Small intestine (tissue), 7 donors: ENCODE results near the gene SORT1. TPM values are rescaled to one million over a fixed set of nuclear protein-coding genes. Genes with fewer than 3 reads are reported as not detected.
"Not testable (repeated sequence)": the region's sequence is repeated elsewhere in the genome, so short reads cannot be mapped to it uniquely, and the experiment has no call there.

Experiments used
- DNase-seq, 2 donors: peaks; one replicate each; pipeline versions ENCODE4 v3.0.0 to v3.0.0-alpha.2; 2013
- FAIRE-seq: peaks from 2 replicates; lab custom pipeline; 2012; peaks lifted over from hg19 to GRCh38; lab: Jason Lieb, UNC
- H3K27ac ChIP-seq, 3 donors: one replicate each; pipeline ENCODE4 v1.5.1; 2013; ENCODE audit warnings: low read length in 2 of 3, mild to moderate bottlenecking in 2 of 3, control low read depth in 1 of 3, inconsistent platforms in 1 of 3, low read depth in 1 of 3, moderate library complexity in 1 of 3
- H3K27me3 ChIP-seq, 3 donors: one replicate each; pipeline ENCODE4 v1.6.1; 2013; ENCODE audit warnings: low read length in 3 of 3, inconsistent platforms in 1 of 3; ENCODE audit not compliant: control insufficient read depth in 3 of 3, insufficient read depth in 3 of 3
- H3K36me3 ChIP-seq, 3 donors: one replicate each; pipeline ENCODE4 v1.6.1; 2013; ENCODE audit warnings: low read length in 3 of 3, inconsistent platforms in 1 of 3, low read depth in 1 of 3, mild to moderate bottlenecking in 1 of 3, moderate library complexity in 1 of 3; ENCODE audit not compliant: control insufficient read depth in 3 of 3, insufficient read depth in 2 of 3
- H3K4me1 ChIP-seq, 3 donors: one replicate each; pipeline ENCODE4 v1.6.1; 2013; ENCODE audit warnings: low read length in 2 of 3, inconsistent platforms in 1 of 3, low read depth in 1 of 3, mild to moderate bottlenecking in 1 of 3, moderate library complexity in 1 of 3; ENCODE audit not compliant: control insufficient read depth in 3 of 3, insufficient read depth in 2 of 3
- H3K4me3 ChIP-seq, 3 donors: one replicate each; pipeline ENCODE4 v1.5.1; 2013; ENCODE audit warnings: low read length in 3 of 3, control low read depth in 1 of 3, inconsistent platforms in 1 of 3, low read depth in 1 of 3, mild to moderate bottlenecking in 1 of 3, moderate library complexity in 1 of 3
- H3K9me3 ChIP-seq, 2 donors: one replicate each; pipeline ENCODE4 v1.6.1; 2013; ENCODE audit warnings: low read depth in 1 of 2, low read length in 1 of 2; ENCODE audit not compliant: control insufficient read depth in 2 of 2, insufficient read depth in 1 of 2
- whole genome bisulfite sequencing, 3 donors: extraction: QIAGEN DNeasy Blood & Tissue Kit; methylation state at CpG; one replicate each; pipeline ENCODE4 v1.1.7; 2013; 5-methylcytosine and 5-hydroxymethylcytosine counted together
- polyA plus RNA-seq, 4 donors: library from polyadenylated mRNA; stranded (reverse) in 3 of 4; unstranded in 1 of 4; fragments of 200-250 nt in 3 of 4; fragments of 120-200 nt in 1 of 4; gene quantifications; one replicate each; pipeline versions ENCODE4 v1.2.1 to v1.2.3, GENCODE V29; 2013
- donor health status: healthy with polysubstance abuse.
- donor health status: control.
- donor health status: control.
- donor health status: Bipolar disorder and iron deficiency.
- donor health status: healthy.

Gene SORT1
- polyA plus RNA-seq, 4 donors, result 7.0 to 51.5 (median 23.6) TPM

- H3K36me3 ChIP-seq, FAIRE-seq, DNase-seq, H3K27me3 ChIP-seq, H3K9me3 ChIP-seq, H3K4me3 ChIP-seq, H3K27ac ChIP-seq: not testable (repeated sequence)
- peaks cover 5 to 40% (median 9%) of the 10 kb centered on the region in 3 donors for H3K4me1 ChIP-seq
- WGBS, 3 donors, result 55 to 73% (median 58%) methylated on average over 8 of the region's 8 CpGs
These were observed 2.5 kb downstream of the SORT1 start for GRCh38 chr1:109395282-109395599.

GRCh38 chr1:109394591-109395281, 3.0 kb downstream of the SORT1 start:
- Histone ChIP-seq H3K4me3 (no peak overlapping the region), H3K4me1 (peaks cover 5 to 40% (median 9%) of the 10 kb centered on the region in 3 donors), H3K27ac (peak overlapping the region in 2 of 3 donors; percentile 50 to 80), H3K9me3 (no peaks in the 10 kb centered on the region), H3K27me3 (no peaks in the 10 kb centered on the region), H3K36me3 (no peaks in the 10 kb centered on the region)
- FAIRE-seq (no peak), DNase-seq (no peak)
- 54 to 66% (median 56%) methylated on average over 5 of the region's 5 CpGs for WGBS, 3 donors

DNA sequence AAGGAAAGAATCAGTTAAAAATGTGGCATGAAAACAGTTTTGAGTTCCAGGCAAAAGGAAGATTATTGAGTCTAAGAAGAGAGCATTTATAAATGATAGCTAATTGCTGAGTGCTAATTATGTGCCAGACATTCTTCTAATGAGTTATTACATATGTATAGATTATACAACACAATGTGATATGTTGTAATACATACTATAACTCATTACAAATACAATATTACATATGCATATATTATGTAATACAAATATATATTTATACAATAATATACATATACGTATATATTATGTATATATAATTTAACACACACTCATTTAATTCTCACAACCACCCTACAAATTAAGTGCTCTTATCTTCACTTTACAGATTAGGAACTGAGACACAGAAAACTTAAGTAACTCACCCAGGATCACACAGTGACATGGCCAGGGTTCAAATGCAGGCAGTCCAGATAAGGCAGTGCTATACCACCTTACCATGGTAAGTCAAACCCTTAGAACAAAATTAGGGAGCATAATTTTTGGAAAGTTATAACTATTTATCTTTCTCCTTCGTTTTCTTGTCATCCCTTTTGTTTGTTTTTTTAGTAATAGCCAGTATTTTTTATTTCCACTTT, 4.0 kb downstream of the SORT1 start:
- Histone ChIP-seq H3K27ac (peak overlapping the region; percentile 80 to 93 (median 90)), H3K27me3 (no peaks in the 10 kb centered on the region), H3K36me3 (peaks cover 0 to 2% (median 0%) of the 10 kb centered on the region in 3 donors), H3K4me1 (peaks cover 5 to 39% (median 9%) of the 10 kb centered on the region in 3 donors), H3K4me3 (no peak overlapping the region), H3K9me3 (no peaks in the 10 kb centered on the region)
- no peak for DNase-seq
- WGBS, 3 donors, result 22 to 31% (median 24%) methylated on average over 2 of the region's 2 CpGs
- no peak for FAIRE-seq

DNA sequence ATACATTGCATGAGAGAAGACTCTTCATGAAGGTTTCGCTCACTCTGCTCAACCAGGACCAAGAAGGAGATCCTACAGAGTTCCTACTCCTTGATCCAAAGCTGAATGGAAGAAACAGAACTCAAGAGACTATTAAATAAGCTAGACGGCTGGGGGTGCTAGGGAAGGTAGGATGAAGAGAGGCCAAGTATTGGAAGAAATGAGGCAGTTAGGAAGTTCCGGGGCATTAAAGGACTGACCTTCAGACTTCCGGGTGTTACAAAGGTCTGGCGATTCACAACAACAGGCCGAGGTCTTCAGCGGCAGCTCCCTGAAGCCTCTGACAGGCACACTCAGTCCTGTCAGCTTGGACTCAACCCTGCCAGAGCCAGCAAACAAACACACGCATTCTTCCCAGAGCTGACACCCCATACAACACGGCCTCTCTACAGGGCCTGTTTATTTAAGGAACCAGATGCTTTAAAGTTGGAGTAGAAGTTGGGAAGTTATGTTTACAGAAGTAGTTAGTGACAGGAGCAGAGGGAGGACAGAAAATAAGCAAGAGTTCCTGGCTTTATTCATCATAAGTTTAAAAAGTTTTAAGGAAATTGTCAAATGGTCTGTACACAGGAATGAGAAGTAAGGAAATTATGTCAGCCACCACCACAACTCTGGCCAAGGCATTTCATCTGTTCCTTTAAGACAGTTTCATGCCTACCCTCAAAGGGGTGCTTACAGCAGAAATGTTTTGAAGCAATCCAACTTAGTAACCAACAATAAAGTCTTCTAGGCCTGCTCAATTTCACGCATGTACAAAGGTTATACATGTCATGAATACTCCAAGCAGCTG, 4.7 kb downstream of the SORT1 start:
- no peaks in the 10 kb centered on the region for H3K9me3 ChIP-seq
- DNase-seq (peak; percentile 88 to 90), FAIRE-seq (no peak)
- no peak overlapping the region for H3K4me3 ChIP-seq
- peaks cover 0 to 2% (median 0%) of the 10 kb centered on the region in 3 donors for H3K36me3 ChIP-seq
- 18 to 32% (median 32%) methylated on average over 10 of the region's 10 CpGs for WGBS, 3 donors
- no peaks in the 10 kb centered on the region for H3K27me3 ChIP-seq
- H3K27ac ChIP-seq, result peak overlapping the region; percentile 80 to 93 (median 90)
- peaks cover 5 to 33% (median 9%) of the 10 kb centered on the region in 3 donors for H3K4me1 ChIP-seq

DNA sequence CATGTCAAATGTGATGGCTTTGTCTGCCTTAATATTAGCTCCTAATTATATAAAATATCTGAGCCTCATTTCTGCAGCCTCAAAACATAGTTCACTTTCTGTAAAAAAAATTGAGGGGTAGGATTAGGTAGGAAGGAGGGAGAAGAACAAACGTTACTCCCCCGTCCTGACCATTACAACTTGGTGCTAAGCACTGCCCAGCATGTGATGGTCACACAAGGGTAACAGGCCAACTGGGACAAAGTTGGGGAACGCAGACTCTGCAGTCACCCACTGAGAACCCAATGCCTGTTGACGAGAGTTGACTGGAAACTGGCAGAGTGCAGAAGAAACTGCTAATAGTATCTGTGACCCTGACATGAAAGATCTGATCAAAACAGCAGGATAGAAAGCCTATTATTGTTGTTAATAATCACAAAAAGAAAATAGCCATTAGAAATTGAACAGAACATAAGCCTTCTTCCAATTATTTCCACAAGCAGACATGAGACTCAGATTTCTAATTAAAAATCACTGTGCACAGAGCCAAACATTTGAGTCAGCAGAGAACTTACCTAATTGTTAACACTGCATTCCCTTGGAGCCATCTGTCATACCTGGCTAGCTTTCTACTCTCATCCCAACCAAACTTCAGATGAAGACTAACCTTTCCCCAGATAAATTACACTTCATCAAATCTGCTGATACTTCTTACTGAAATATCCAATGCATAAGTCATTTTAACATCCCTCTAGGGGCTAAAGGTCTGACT, 5.5 kb downstream of the SORT1 start:
- Histone ChIP-seq H3K27ac (peak overlapping the region; percentile 80 to 93 (median 90)), H3K4me3 (no peak overlapping the region)
- 73 to 81% (median 77%) methylated on average over 4 of the region's 4 CpGs for WGBS, 3 donors

DNA sequence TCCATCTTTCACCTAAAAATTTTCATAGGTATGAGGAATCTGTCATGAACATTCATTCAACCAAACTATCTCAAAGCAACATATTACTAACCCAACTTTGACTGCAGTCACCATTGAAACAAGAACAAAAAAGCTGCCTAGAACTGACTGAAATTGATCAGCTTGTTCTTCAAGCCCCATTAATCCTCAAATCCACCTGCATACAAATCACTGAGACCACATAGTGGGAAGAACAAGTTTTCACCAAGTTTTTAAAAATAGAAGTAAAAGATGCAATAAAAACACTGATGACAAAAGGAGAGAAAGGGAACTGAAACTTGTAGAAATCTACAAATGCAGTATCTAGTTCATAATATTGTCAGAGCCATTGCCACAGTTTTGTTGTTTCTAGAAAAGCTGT, 6.1 kb downstream of the SORT1 start:
- Histone ChIP-seq H3K27me3 (no peaks in the 10 kb centered on the region), H3K9me3 (no peaks in the 10 kb centered on the region), H3K4me1 (peaks cover 5 to 32% (median 9%) of the 10 kb centered on the region in 3 donors), H3K36me3 (peaks cover 0 to 2% (median 0%) of the 10 kb centered on the region in 3 donors), H3K27ac (peak overlapping the region in 2 of 3 donors; percentile 61 to 80), H3K4me3 (no peak overlapping the region)
- FAIRE-seq (no peak), DNase-seq (no peak)

More for the DNA sequence above, 5.5 kb downstream of the SORT1 start:
- FAIRE-seq (no peak), DNase-seq (no peak)
- H3K36me3 ChIP-seq, result peaks cover 0 to 2% (median 0%) of the 10 kb centered on the region in 3 donors
- peaks cover 5 to 33% (median 9%) of the 10 kb centered on the region in 3 donors for H3K4me1 ChIP-seq
- no peaks in the 10 kb centered on the region for H3K9me3 ChIP-seq
- no peaks in the 10 kb centered on the region for H3K27me3 ChIP-seq

DNA sequence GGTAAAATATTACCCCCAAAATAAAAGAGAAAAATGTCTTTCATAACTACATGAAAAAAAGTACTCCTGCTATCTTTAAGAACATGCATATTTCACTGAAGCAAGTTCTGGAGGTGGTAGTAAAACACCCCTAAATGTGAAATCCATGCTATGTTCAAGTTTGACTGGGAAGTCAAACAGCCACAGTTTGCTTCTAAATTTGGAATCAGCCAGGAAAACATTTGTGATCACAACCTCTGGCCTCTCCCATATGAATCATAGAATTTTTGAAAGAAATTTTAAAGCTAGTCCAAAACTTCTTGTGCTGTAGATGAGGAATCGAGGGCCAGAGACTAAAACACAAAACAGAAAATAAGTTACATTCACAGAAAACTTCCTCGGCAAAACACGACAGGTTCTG, 6.6 kb downstream of the SORT1 start:
- WGBS, 3 donors, result 50 to 78% (median 66%) methylated on average over 3 of the region's 3 CpGs
- H3K36me3 ChIP-seq, result peaks cover 0 to 2% (median 0%) of the 10 kb centered on the region in 3 donors
- peak overlapping the region in 2 of 3 donors; percentile 19 to 61 for H3K27ac ChIP-seq
- H3K4me1 ChIP-seq, result peaks cover 5 to 27% (median 9%) of the 10 kb centered on the region in 3 donors
- DNase-seq (no peak), FAIRE-seq (no peak)
- H3K9me3 ChIP-seq, result no peaks in the 10 kb centered on the region
- no peaks in the 10 kb centered on the region for H3K27me3 ChIP-seq
- no peak overlapping the region for H3K4me3 ChIP-seq
